H9 (cell line): ENCODE measurements around the gene SH3TC2. TPM values are rescaled to one million over a fixed set of nuclear protein-coding genes. Genes with fewer than 3 reads are reported as not detected.

Experiments used
- DNase-seq: peaks from one replicate; pipeline ENCODE4 v3.0.0-alpha.2; 2017
- H2AFZ ChIP-seq: one replicate; pipeline ENCODE4 v1.6.1; 2013; ENCODE audit warnings: mild to moderate bottlenecking, low read length, control low read depth, moderate library complexity
- H2AK5ac ChIP-seq: 2 replicates; pipeline ENCODE4 v1.6.1; 2013; ENCODE audit warnings: low read length, control low read depth, mixed read lengths; ENCODE audit not compliant: insufficient read length
- H2BK120ac ChIP-seq: one replicate; pipeline ENCODE4 v1.6.1; 2013; ENCODE audit warnings: low read depth, mild to moderate bottlenecking, low read length, control low read depth, inconsistent platforms; ENCODE audit not compliant: poor library complexity, severe bottlenecking
- H2BK12ac ChIP-seq: 2 replicates; pipeline ENCODE4 v1.6.1; 2013; ENCODE audit warnings: low read length, control low read depth, mixed read lengths, low read depth; ENCODE audit not compliant: insufficient read length
- H2BK15ac ChIP-seq: 2 replicates; pipeline ENCODE4 v1.6.1; 2013; ENCODE audit warnings: low read depth, low read length, control low read depth
- H2BK20ac ChIP-seq: one replicate; pipeline ENCODE4 v1.6.1; 2013; ENCODE audit warnings: low read depth, mild to moderate bottlenecking, low read length, control low read depth, inconsistent platforms; ENCODE audit not compliant: poor library complexity, severe bottlenecking
- H2BK5ac ChIP-seq: 2 replicates; pipeline ENCODE4 v1.6.1; 2013; ENCODE audit warnings: low read length, control low read depth, mixed read lengths; ENCODE audit not compliant: insufficient read length
- H3K14ac ChIP-seq: 2 replicates; pipeline ENCODE4 v1.6.1; 2013; ENCODE audit warnings: low read length, control low read depth; ENCODE audit not compliant: insufficient read depth
- H3K18ac ChIP-seq: 2 replicates; pipeline ENCODE4 v1.6.1; 2013; ENCODE audit warnings: low read depth, mild to moderate bottlenecking, mixed read lengths, low read length, control low read depth; ENCODE audit not compliant: insufficient read length
- H3K23ac ChIP-seq: 2 replicates; pipeline ENCODE4 v1.6.1; 2013; ENCODE audit warnings: low read length, control low read depth, mixed read lengths, low read depth; ENCODE audit not compliant: insufficient read length
- H3K23me2 ChIP-seq: 2 replicates; pipeline ENCODE4 v1.6.1; 2013; ENCODE audit warnings: low read depth, mild to moderate bottlenecking, mixed read lengths, low read length, control low read depth; ENCODE audit not compliant: insufficient read length, poor library complexity, severe bottlenecking
- H3K27ac ChIP-seq: 2 replicates; pipeline ENCODE4 v1.5.1; 2013; ENCODE audit warnings: low read length, control low read depth, mixed read lengths, low read depth; ENCODE audit not compliant: insufficient read length
- H3K27me3 ChIP-seq: 2 replicates; pipeline ENCODE4 v1.6.1; 2013; ENCODE audit warnings: low read length, control low read depth, inconsistent platforms; ENCODE audit not compliant: insufficient read depth
- H3K4ac ChIP-seq: 2 replicates; pipeline ENCODE4 v1.6.1; 2013; ENCODE audit warnings: low read depth, mild to moderate bottlenecking, control low read depth, inconsistent platforms, low read length, moderate library complexity
- H3K4me1 ChIP-seq: 2 replicates; pipeline ENCODE4 v1.6.1; 2013; ENCODE audit warnings: low read length, control low read depth, inconsistent platforms; ENCODE audit not compliant: insufficient read depth
- H3K4me2 ChIP-seq: 2 replicates; pipeline ENCODE4 v1.6.1; 2013; ENCODE audit warnings: low read length, control low read depth, mixed read lengths; ENCODE audit not compliant: insufficient read length, insufficient read depth
- H3K56ac ChIP-seq: 2 replicates; pipeline ENCODE4 v1.6.1; 2013; ENCODE audit warnings: low read depth, mild to moderate bottlenecking, mixed read lengths, low read length, control low read depth; ENCODE audit not compliant: insufficient read length
- H3K79me1 ChIP-seq: 2 replicates; pipeline ENCODE4 v1.6.1; 2013; ENCODE audit warnings: low read depth, mild to moderate bottlenecking, moderate library complexity, low read length, control low read depth, inconsistent platforms; ENCODE audit not compliant: insufficient read depth, poor library complexity, severe bottlenecking
- H3K79me2 ChIP-seq: 2 replicates; pipeline ENCODE4 v1.6.1; 2013; ENCODE audit warnings: low read length, control low read depth, inconsistent platforms; ENCODE audit not compliant: insufficient read depth
- H3K9ac ChIP-seq: 2 replicates; pipeline ENCODE4 v1.6.1; 2013; ENCODE audit warnings: low read length, control low read depth, mixed read lengths; ENCODE audit not compliant: insufficient read length; ENCODE audit errors: extremely low read depth
- H3K9me3 ChIP-seq: one replicate; pipeline ENCODE4 v1.6.1; 2013; ENCODE audit warnings: low read depth, low read length, inconsistent platforms; ENCODE audit not compliant: control insufficient read depth
- H3T11ph ChIP-seq: one replicate; pipeline ENCODE4 v1.6.1; 2013; ENCODE audit warnings: mild to moderate bottlenecking, low read length, control low read depth, inconsistent platforms
- H4K20me1 ChIP-seq: one replicate; pipeline ENCODE4 v1.6.1; 2013; ENCODE audit not compliant: control insufficient read depth, insufficient read length, insufficient read depth
- H4K5ac ChIP-seq: 2 replicates; pipeline ENCODE4 v1.6.1; 2013; ENCODE audit warnings: low read depth, mild to moderate bottlenecking, mixed read lengths, low read length, control low read depth; ENCODE audit not compliant: insufficient read length
- H4K8ac ChIP-seq: replicated peaks from 2 replicates; pipeline ENCODE4 v1.6.1; 2013; ENCODE audit warnings: low read length, control low read depth, mixed read lengths, low read depth; ENCODE audit not compliant: insufficient read length
- H4K91ac ChIP-seq: 2 replicates; pipeline ENCODE4 v1.6.1; 2013; ENCODE audit warnings: low read depth, mild to moderate bottlenecking, moderate library complexity, mixed read lengths, low read length, control low read depth; ENCODE audit not compliant: insufficient read length
- H3K27ac Mint-ChIP-seq, 3 experiments: 2 replicates in 2 of 3; 3 replicates in 1 of 3; pipeline ENCODE4 v1.8.0; 2020 to 2021; ENCODE audit warnings: mixed read lengths in 3 of 3, mild to moderate bottlenecking in 1 of 3, moderate library complexity in 1 of 3
- H3K27me3 Mint-ChIP-seq: 2 replicates; pipeline ENCODE4 v1.8.0; 2021; ENCODE audit warnings: low read depth, mild to moderate bottlenecking, moderate library complexity, mixed read lengths
- H3K36me3 Mint-ChIP-seq, 3 experiments: 2 replicates in 2 of 3; 3 replicates in 1 of 3; pipeline ENCODE4 v1.8.0; 2020 to 2021; ENCODE audit warnings: low read depth in 3 of 3, mixed read lengths in 3 of 3; ENCODE audit not compliant: insufficient read depth in 1 of 3
- H3K4me1 Mint-ChIP-seq, 2 experiments: 2 replicates each; pipeline ENCODE4 v1.8.0; 2020; ENCODE audit warnings: mixed read lengths in 2 of 2
- H3K4me3 Mint-ChIP-seq, 2 experiments: 2 replicates in 1 of 2; 3 replicates in 1 of 2; pipeline ENCODE4 v1.8.0; 2020 to 2021; ENCODE audit warnings: mild to moderate bottlenecking in 2 of 2, mixed read lengths in 2 of 2, moderate library complexity in 1 of 2
- H3K9me3 Mint-ChIP-seq, 2 experiments: 2 replicates in 1 of 2; 3 replicates in 1 of 2; pipeline ENCODE4 v1.8.0; 2020; ENCODE audit warnings: mild to moderate bottlenecking in 2 of 2, mixed read lengths in 2 of 2, moderate library complexity in 1 of 2
- WGBS: extraction: QIAGEN DNeasy Blood & Tissue Kit; methylation state at CpG from one replicate; pipeline ENCODE4 v1.1.7; 2013; ENCODE audit warnings: missing lambda C conversion rate, low lambda C conversion rate, mixed read lengths; ENCODE audit not compliant: insufficient read length; ENCODE audit errors: extremely low coverage; 5-methylcytosine and 5-hydroxymethylcytosine counted together
- total RNA-seq: library from RNA; stranded (reverse); gene quantifications from 2 replicates; pipeline ENCODE4 v1.2.1, GENCODE V29; 2021
- TF ChIP-seq, protein P1 (sequence below): fragments of 200-600 bp; sonication (generic); conservative IDR thresholded peaks from 3 replicates; pipeline ENCODE4 v1.8.0; 2021; ENCODE audit warnings: antibody characterized with exemption, mild to moderate bottlenecking

SH3TC2 gene
- total RNA-seq, 1 experiment from 2014 or later = not detected

DNA sequence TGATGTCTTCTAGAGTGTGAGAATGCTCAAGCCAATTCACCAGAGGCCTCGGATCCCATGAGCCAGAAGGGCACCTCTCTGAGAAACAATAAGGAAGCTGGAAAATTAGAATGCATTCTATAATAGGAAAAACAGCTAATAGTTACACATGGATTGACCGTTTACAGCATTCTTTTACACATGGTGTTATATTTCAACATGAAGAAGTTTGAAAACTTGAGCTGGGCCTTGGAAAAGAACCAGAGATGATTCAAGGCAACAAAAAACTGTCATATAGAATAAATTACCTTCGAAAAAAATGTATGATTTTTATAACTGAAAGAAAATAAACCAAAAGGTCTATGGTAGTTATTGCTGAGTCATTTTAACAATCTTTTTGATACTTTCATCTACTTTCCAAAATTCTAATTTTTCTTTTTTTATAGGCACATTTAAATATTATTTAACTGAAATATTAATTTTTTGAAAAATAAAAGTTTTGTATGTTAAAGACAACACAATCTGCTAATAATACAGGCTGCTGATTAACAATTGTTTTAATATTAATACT is 6.2 kb downstream of the SH3TC2 start:
- Histone ChIP-seq H2BK20ac (no peak overlapping the region), H3K79me1 (no peaks in the 10 kb centered on the region), H3K9me3 (no peaks in the 10 kb centered on the region), H3K9ac (no peak overlapping the region), H3T11ph (no peak overlapping the region), H4K20me1 (no peaks in the 10 kb centered on the region), H3K23ac (no peak overlapping the region), H3K4me2 (no peak overlapping the region), H3K79me2 (no peaks in the 10 kb centered on the region), H3K56ac (no peak overlapping the region), H2BK12ac (no peak overlapping the region), H2BK5ac (no peak overlapping the region), H3K4ac (no peak overlapping the region), H2BK120ac (no peak overlapping the region), H3K18ac (no peak overlapping the region), H3K27me3 (no peaks in the 10 kb centered on the region), H4K5ac (no peak overlapping the region), H2AFZ (no peak overlapping the region), H3K23me2 (no peaks in the 10 kb centered on the region), H2AK5ac (no peak overlapping the region), H4K8ac (no peak overlapping the region), H3K27ac (no peak overlapping the region), H2BK15ac (no peak overlapping the region), H3K4me1 (no peaks in the 10 kb centered on the region), H3K14ac (no peak overlapping the region), H4K91ac (no peak overlapping the region)
- no peak for DNase-seq
- TF ChIP-seq, protein P1, sequence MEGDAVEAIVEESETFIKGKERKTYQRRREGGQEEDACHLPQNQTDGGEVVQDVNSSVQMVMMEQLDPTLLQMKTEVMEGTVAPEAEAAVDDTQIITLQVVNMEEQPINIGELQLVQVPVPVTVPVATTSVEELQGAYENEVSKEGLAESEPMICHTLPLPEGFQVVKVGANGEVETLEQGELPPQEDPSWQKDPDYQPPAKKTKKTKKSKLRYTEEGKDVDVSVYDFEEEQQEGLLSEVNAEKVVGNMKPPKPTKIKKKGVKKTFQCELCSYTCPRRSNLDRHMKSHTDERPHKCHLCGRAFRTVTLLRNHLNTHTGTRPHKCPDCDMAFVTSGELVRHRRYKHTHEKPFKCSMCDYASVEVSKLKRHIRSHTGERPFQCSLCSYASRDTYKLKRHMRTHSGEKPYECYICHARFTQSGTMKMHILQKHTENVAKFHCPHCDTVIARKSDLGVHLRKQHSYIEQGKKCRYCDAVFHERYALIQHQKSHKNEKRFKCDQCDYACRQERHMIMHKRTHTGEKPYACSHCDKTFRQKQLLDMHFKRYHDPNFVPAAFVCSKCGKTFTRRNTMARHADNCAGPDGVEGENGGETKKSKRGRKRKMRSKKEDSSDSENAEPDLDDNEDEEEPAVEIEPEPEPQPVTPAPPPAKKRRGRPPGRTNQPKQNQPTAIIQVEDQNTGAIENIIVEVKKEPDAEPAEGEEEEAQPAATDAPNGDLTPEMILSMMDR = no peak
- H3K27me3 Mint-ChIP-seq = no peaks in the 10 kb centered on the region
- no peaks in the 10 kb centered on the region for H3K4me1 Mint-ChIP-seq
- peaks cover 0 to 5% (median 0%) of the 10 kb centered on the region in 3 experiments; a peak in 2 of 7 replicates for H3K36me3 Mint-ChIP-seq
- no peak overlapping the region for H3K27ac Mint-ChIP-seq
- peaks cover 3 to 8% of the 10 kb centered on the region in 2 experiments; a peak in 3 of 5 replicates for H3K9me3 Mint-ChIP-seq
- H3K4me3 Mint-ChIP-seq = no peak overlapping the region
- WGBS = no CpG with 5 or more reads among the region's 3 CpGs
